Small intestine (tissue), 7 donors: ENCODE measurements around the gene TMEM243. TPM values are rescaled to one million over a fixed set of nuclear protein-coding genes. Genes with fewer than 3 reads are reported as not detected.

ENCODE experiments used
- DNase-seq, 2 donors: peaks; one replicate each; pipeline versions ENCODE4 v3.0.0 to v3.0.0-alpha.2; 2013
- FAIRE-seq: peaks from 2 replicates; lab custom pipeline; 2012; peaks lifted over from hg19 to GRCh38; lab: Jason Lieb, UNC
- H3K27ac ChIP-seq, 3 donors: one replicate each; pipeline ENCODE4 v1.5.1; 2013; ENCODE audit warnings: low read length in 2 of 3, mild to moderate bottlenecking in 2 of 3, control low read depth in 1 of 3, inconsistent platforms in 1 of 3, low read depth in 1 of 3, moderate library complexity in 1 of 3
- H3K27me3 ChIP-seq, 3 donors: one replicate each; pipeline ENCODE4 v1.6.1; 2013; ENCODE audit warnings: low read length in 3 of 3, inconsistent platforms in 1 of 3; ENCODE audit not compliant: control insufficient read depth in 3 of 3, insufficient read depth in 3 of 3
- H3K36me3 ChIP-seq, 3 donors: one replicate each; pipeline ENCODE4 v1.6.1; 2013; ENCODE audit warnings: low read length in 3 of 3, inconsistent platforms in 1 of 3, low read depth in 1 of 3, mild to moderate bottlenecking in 1 of 3, moderate library complexity in 1 of 3; ENCODE audit not compliant: control insufficient read depth in 3 of 3, insufficient read depth in 2 of 3
- H3K4me1 ChIP-seq, 3 donors: one replicate each; pipeline ENCODE4 v1.6.1; 2013; ENCODE audit warnings: low read length in 2 of 3, inconsistent platforms in 1 of 3, low read depth in 1 of 3, mild to moderate bottlenecking in 1 of 3, moderate library complexity in 1 of 3; ENCODE audit not compliant: control insufficient read depth in 3 of 3, insufficient read depth in 2 of 3
- H3K4me3 ChIP-seq, 3 donors: one replicate each; pipeline ENCODE4 v1.5.1; 2013; ENCODE audit warnings: low read length in 3 of 3, control low read depth in 1 of 3, inconsistent platforms in 1 of 3, low read depth in 1 of 3, mild to moderate bottlenecking in 1 of 3, moderate library complexity in 1 of 3
- H3K9me3 ChIP-seq, 2 donors: one replicate each; pipeline ENCODE4 v1.6.1; 2013; ENCODE audit warnings: low read depth in 1 of 2, low read length in 1 of 2; ENCODE audit not compliant: control insufficient read depth in 2 of 2, insufficient read depth in 1 of 2
- WGBS, 3 donors: extraction: QIAGEN DNeasy Blood & Tissue Kit; methylation state at CpG; one replicate each; pipeline ENCODE4 v1.1.7; 2013; 5-methylcytosine and 5-hydroxymethylcytosine counted together
- polyA plus RNA-seq, 4 donors: library from polyadenylated mRNA; stranded (reverse) in 3 of 4; unstranded in 1 of 4; fragments of 200-250 nt in 3 of 4; fragments of 120-200 nt in 1 of 4; gene quantifications; one replicate each; pipeline versions ENCODE4 v1.2.1 to v1.2.3, GENCODE V29; 2013
- donor health status: healthy with polysubstance abuse.
- donor health status: control.
- donor health status: control.
- donor health status: Bipolar disorder and iron deficiency.
- donor health status: healthy.

TMEM243 gene
- polyA plus RNA-seq, 4 donors, result 18.6 to 47.7 (median 33.5) TPM

- DNase-seq, result peak; percentile 51 to 71
- 0% methylated on average over 25 of the region's 25 CpGs for WGBS, 3 donors
- Histone ChIP-seq H3K9me3 (no peaks in the 10 kb centered on the region), H3K27me3 (no peaks in the 10 kb centered on the region), H3K36me3 (no peaks in the 10 kb centered on the region), H3K27ac (peak overlapping the region; percentile 93 to 100 (median 99)), H3K4me1 (peaks cover 0 to 9% (median 6%) of the 10 kb centered on the region in 3 donors), H3K4me3 (peak overlapping the region; percentile 55 to 92 (median 84))
- FAIRE-seq, result no peak
Observed at GRCh38 chr7:87152897-87153641, 66.5 kb downstream of the TMEM243 start.

- Histone ChIP-seq H3K27me3 (no peaks in the 10 kb centered on the region), H3K9me3 (no peaks in the 10 kb centered on the region), H3K4me1 (peaks cover 0 to 9% (median 6%) of the 10 kb centered on the region in 3 donors), H3K4me3 (peak within 1 kb of the TSS; percentile 55 to 92 (median 84)), H3K36me3 (no peaks in the 10 kb centered on the region), H3K27ac (peak within 1 kb of the TSS; percentile 93 to 100 (median 99))
- FAIRE-seq (no peak), DNase-seq (peak; percentile 95 to 97)
- WGBS, 3 donors, result 0% methylated on average over 62 to 71 of the region's 71 CpGs
Observed at GRCh38 chr7:87152112-87152896, 67.2 kb downstream of the TMEM243 start, which contains the start of gene DMTF1. Gene DMTF1, plus strand, starts transcription at chr7:87152453. Its CDS starts 12,489 bp downstream, at chr7:87164942.

DNA sequence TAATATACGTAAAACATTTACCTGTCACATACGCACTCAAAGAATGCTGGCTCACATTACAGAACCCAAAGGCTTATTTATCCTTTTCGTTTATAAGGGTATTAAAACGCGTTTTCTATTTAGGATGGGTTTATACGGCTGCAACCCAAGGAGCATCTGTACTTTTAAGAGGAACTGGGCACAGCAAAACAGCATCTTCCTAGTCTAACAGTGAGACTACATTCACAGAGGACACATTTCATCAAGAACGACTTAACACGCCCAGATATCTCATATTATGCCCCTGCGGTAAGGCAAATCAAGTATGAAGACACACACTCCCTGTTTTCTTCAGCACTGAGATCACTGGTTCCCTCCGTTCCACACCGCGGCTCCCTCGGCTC is 67.8 kb downstream of the TMEM243 start:
- 3 to 6% (median 4%) methylated on average over 13 of the region's 13 CpGs for WGBS, 3 donors
- Histone ChIP-seq H3K4me1 (peaks cover 0 to 9% (median 6%) of the 10 kb centered on the region in 3 donors), H3K9me3 (no peaks in the 10 kb centered on the region), H3K27me3 (no peaks in the 10 kb centered on the region), H3K27ac (peak overlapping the region; percentile 62 to 100 (median 99)), H3K36me3 (no peaks in the 10 kb centered on the region), H3K4me3 (peak overlapping the region in 2 of 3 donors; percentile 55 to 92)
- DNase-seq (no peak), FAIRE-seq (no peak)

- Histone ChIP-seq H3K27me3 (no peaks in the 10 kb centered on the region), H3K4me3 (peak overlapping the region in 1 of 3 donors; percentile 92), H3K9me3 (no peaks in the 10 kb centered on the region), H3K27ac (peak overlapping the region in 2 of 3 donors; percentile 99 to 100), H3K4me1 (peaks cover 0 to 9% (median 6%) of the 10 kb centered on the region in 3 donors), H3K36me3 (no peaks in the 10 kb centered on the region)
- FAIRE-seq (no peak), DNase-seq (no peak)
- WGBS, 3 donors, result 18 to 39% (median 31%) methylated on average over 9 of the region's 9 CpGs
Observed at GRCh38 chr7:87151002-87151728, 68.4 kb downstream of the TMEM243 start.

- no peak overlapping the region for H3K27ac ChIP-seq
- no peaks in the 10 kb centered on the region for H3K27me3 ChIP-seq
- H3K4me3 ChIP-seq, result no peak overlapping the region
- H3K9me3 ChIP-seq, result no peaks in the 10 kb centered on the region
- DNase-seq, result no peak
- 13 to 32% (median 25%) methylated on average over 1 of the region's 1 CpG for WGBS, 3 donors
- FAIRE-seq, result no peak
- no peaks in the 10 kb centered on the region for H3K36me3 ChIP-seq
- H3K4me1 ChIP-seq, result peaks cover 0 to 9% (median 0%) of the 10 kb centered on the region in 3 donors
Observed at GRCh38 chr7:87148332-87148955, 71.1 kb downstream of the TMEM243 start.

- DNase-seq, result no peak
- no peak overlapping the region for H3K27ac ChIP-seq
- 82 to 91% (median 84%) methylated on average over 7 of the region's 7 CpGs for WGBS, 3 donors
- peaks cover 0 to 9% (median 0%) of the 10 kb centered on the region in 3 donors for H3K4me1 ChIP-seq
- no peak for FAIRE-seq
- no peaks in the 10 kb centered on the region for H3K9me3 ChIP-seq
- no peaks in the 10 kb centered on the region for H3K36me3 ChIP-seq
- H3K27me3 ChIP-seq, result no peaks in the 10 kb centered on the region
- H3K4me3 ChIP-seq, result no peak overlapping the region
Observed at GRCh38 chr7:87147500-87147899, 72.0 kb downstream of the TMEM243 start.

- DNase-seq, result no peak
- no peak overlapping the region for H3K4me3 ChIP-seq
- peaks cover 0 to 9% (median 0%) of the 10 kb centered on the region in 3 donors for H3K4me1 ChIP-seq
- H3K36me3 ChIP-seq, result no peaks in the 10 kb centered on the region
- no peaks in the 10 kb centered on the region for H3K27me3 ChIP-seq
- no peak overlapping the region for H3K27ac ChIP-seq
- no peak for FAIRE-seq
- H3K9me3 ChIP-seq, result no peaks in the 10 kb centered on the region
- WGBS, 3 donors, result 86 to 92% (median 88%) methylated on average over 24 to 25 of the region's 25 CpGs
Observed at GRCh38 chr7:87146740-87147386, 72.7 kb downstream of the TMEM243 start.
